GM12892 (cell line): Measurements from ENCODE around the gene AHSA1.

Source experiments
- POLR2A ChIP-seq: IDR thresholded peaks from 2 replicates; pipeline ENCODE4 v1.6.1; 2011; ENCODE audit warnings: low read depth, low read length, control low read depth
- POLR2AphosphoS5 ChIP-seq: IDR thresholded peaks from 2 replicates; pipeline ENCODE4 v1.6.1; 2011; ENCODE audit warnings: low read depth, low read length, control low read depth
- TAF1 ChIP-seq: IDR thresholded peaks from 2 replicates; pipeline ENCODE4 v1.6.1; 2011; ENCODE audit warnings: low read depth, mild to moderate bottlenecking, control low read depth, low read length, borderline replicate concordance

- TF ChIP-seq POLR2A (no peak), POLR2AphosphoS5 (no peak), TAF1 (no peak)
These were observed 32.6 kb downstream of the AHSA1 start for GRCh38 chr14:77490347-77490986.
